Vagina (tissue), 2 donors: Measurements from ENCODE around the gene VPREB3. TPM values are rescaled to one million over a fixed set of nuclear protein-coding genes. Genes with fewer than 3 reads are reported as not detected.

Source experiments
- DNase-seq, 2 donors: peaks; one replicate each; pipeline ENCODE4 v3.0.0-alpha.2; 2017; ENCODE audit errors: extremely low spot score in 2 of 2
- H3K27ac ChIP-seq: fragments of 200-600 bp; sonication (generic); one replicate; pipeline ENCODE4 v1.5.1; 2019
- H3K27me3 ChIP-seq: fragments of 200-600 bp; sonication (generic); one replicate; pipeline ENCODE4 v1.5.1; 2019
- H3K36me3 ChIP-seq, 2 donors: fragments of 200-600 bp; sonication (generic); one replicate each; pipeline ENCODE4 v1.5.1; 2017 to 2019
- H3K4me1 ChIP-seq: fragments of 200-600 bp; sonication (generic); one replicate; pipeline ENCODE4 v1.5.1; 2019
- H3K4me3 ChIP-seq, 2 donors: fragments of 200-600 bp; sonication (generic); 1 replicate in 1 of 2; 2 replicates in 1 of 2; pipeline ENCODE4 v1.5.1; 2016 to 2019
- H3K9me3 ChIP-seq: fragments of 200-600 bp; sonication (generic); one replicate; pipeline ENCODE4 v1.5.1; 2019
- CTCF ChIP-seq, 3 experiments: fragments of 450-650 bp in 2 of 3; fragments of 200-600 bp in 1 of 3; sonication (generic) in 1 of 3; IDR thresholded peaks; one replicate each; pipeline ENCODE4 v1.5.1; 2017 to 2019; ENCODE audit warnings: antibody characterized with exemption in 3 of 3, mild to moderate bottlenecking in 2 of 3, moderate library complexity in 2 of 3
- POLR2A ChIP-seq, 2 donors: fragments of 450-650 bp; IDR thresholded peaks; one replicate each; pipeline ENCODE4 v1.6.1; 2017; ENCODE audit warnings: antibody characterized with exemption in 2 of 2, mild to moderate bottlenecking in 2 of 2, moderate library complexity in 2 of 2
- POLR2AphosphoS5 ChIP-seq, 2 donors: sonication (generic); formaldehyde crosslinking; IDR thresholded peaks; one replicate each; pipeline ENCODE4 v1.9.0; 2017; ENCODE audit warnings: antibody characterized with exemption in 2 of 2, mild to moderate bottlenecking in 2 of 2, low read depth in 1 of 2; ENCODE audit not compliant: insufficient read depth in 1 of 2
- intact Hi-C: fragments of 100-400 bp; cut with DNase I; formaldehyde crosslinking; loops from one replicate; pipeline ENCODE4 v1.15.1; 2023
- total RNA-seq: library from RNA; depleted of rRNA; stranded (reverse); fragments of >200 nt; gene quantifications from one replicate; pipeline ENCODE4 v1.2.3, GENCODE V29; 2016

Gene VPREB3
- total RNA-seq, 1 donor from 2014 or later: not detected

GRCh38 chr22:23750367-23750713 is 3.9 kb downstream of the VPREB3 start:
- H3K4me1 ChIP-seq: peaks cover 19% of the 10 kb centered on the region
- H3K36me3 ChIP-seq: no peaks in the 10 kb centered on the region
- peak overlapping the region; percentile 90 for H3K27ac ChIP-seq
- no peak for DNase-seq
- intact Hi-C loops: no loop called here
- peak overlapping the region; percentile 60 to 84 for H3K4me3 ChIP-seq
- no peak for TF ChIP-seq CTCF (IDR thresholded peaks at IDR 0.05)
- no peak for TF ChIP-seq POLR2AphosphoS5 (IDR thresholded peaks at IDR 0.05; ENCODE audit: insufficient read depth in 1 of 2, low read depth in 1 of 2)
- no peaks in the 10 kb centered on the region for H3K27me3 ChIP-seq
- H3K9me3 ChIP-seq: no peaks in the 10 kb centered on the region

- intact Hi-C loops: no loop called here
- no peak overlapping the region for H3K27ac ChIP-seq
- peaks cover 19% of the 10 kb centered on the region for H3K4me1 ChIP-seq
- TF ChIP-seq POLR2A (IDR thresholded peaks at IDR 0.05) (no peak), CTCF (IDR thresholded peaks at IDR 0.05) (no peak), POLR2AphosphoS5 (IDR thresholded peaks at IDR 0.05; ENCODE audit: insufficient read depth in 1 of 2, low read depth in 1 of 2) (no peak)
- peak overlapping the region in 1 of 2 donors; percentile 60 for H3K4me3 ChIP-seq
- peaks cover 0 to 4% of the 10 kb centered on the region in 2 donors for H3K36me3 ChIP-seq
- no peaks in the 10 kb centered on the region for H3K9me3 ChIP-seq
- DNase-seq: no peak
- no peaks in the 10 kb centered on the region for H3K27me3 ChIP-seq
These were observed 4.4 kb downstream of the VPREB3 start for GRCh38 chr22:23749841-23750301.

- Histone ChIP-seq H3K4me3 (no peak overlapping the region), H3K4me1 (peaks cover 11% of the 10 kb centered on the region), H3K27me3 (no peaks in the 10 kb centered on the region), H3K27ac (no peak overlapping the region), H3K9me3 (no peaks in the 10 kb centered on the region), H3K36me3 (peaks cover 6 to 20% of the 10 kb centered on the region in 2 donors)
- intact Hi-C loops: no loop called here
- no peak for TF ChIP-seq CTCF (IDR thresholded peaks at IDR 0.05)
- TF ChIP-seq POLR2A (IDR thresholded peaks at IDR 0.05): no peak
- no peak for TF ChIP-seq POLR2AphosphoS5 (IDR thresholded peaks at IDR 0.05; ENCODE audit: insufficient read depth in 1 of 2, low read depth in 1 of 2)
- DNase-seq: no peak
These were observed 8.4 kb downstream of the VPREB3 start for GRCh38 chr22:23745791-23746190.

- no peaks in the 10 kb centered on the region for H3K9me3 ChIP-seq
- no peak overlapping the region for H3K4me3 ChIP-seq
- H3K27ac ChIP-seq: no peak overlapping the region
- no peaks in the 10 kb centered on the region for H3K27me3 ChIP-seq
- no peaks in the 10 kb centered on the region for H3K4me1 ChIP-seq
- intact Hi-C loops: no loop called here
- no peak for DNase-seq
- peaks cover 6 to 20% of the 10 kb centered on the region in 2 donors for H3K36me3 ChIP-seq
- TF ChIP-seq CTCF (IDR thresholded peaks at IDR 0.05) (no peak), POLR2A (IDR thresholded peaks at IDR 0.05) (no peak)
These were observed 9.7 kb downstream of the VPREB3 start for GRCh38 chr22:23744485-23744884.

GRCh38 chr22:23744001-23744400 is 10.2 kb downstream of the VPREB3 start:
- Histone ChIP-seq H3K27me3 (no peaks in the 10 kb centered on the region), H3K9me3 (no peaks in the 10 kb centered on the region), H3K4me1 (no peaks in the 10 kb centered on the region), H3K36me3 (peaks cover 6 to 20% of the 10 kb centered on the region in 2 donors), H3K27ac (no peak overlapping the region), H3K4me3 (no peak overlapping the region)
- DNase-seq: no peak
- TF ChIP-seq POLR2A (IDR thresholded peaks at IDR 0.05) (no peak), CTCF (IDR thresholded peaks at IDR 0.05) (no peak), POLR2AphosphoS5 (IDR thresholded peaks at IDR 0.05; ENCODE audit: insufficient read depth in 1 of 2, low read depth in 1 of 2) (no peak)
- intact Hi-C loops: no loop called here
